Measurements from ENCODE around the gene RIC1.

DNA sequence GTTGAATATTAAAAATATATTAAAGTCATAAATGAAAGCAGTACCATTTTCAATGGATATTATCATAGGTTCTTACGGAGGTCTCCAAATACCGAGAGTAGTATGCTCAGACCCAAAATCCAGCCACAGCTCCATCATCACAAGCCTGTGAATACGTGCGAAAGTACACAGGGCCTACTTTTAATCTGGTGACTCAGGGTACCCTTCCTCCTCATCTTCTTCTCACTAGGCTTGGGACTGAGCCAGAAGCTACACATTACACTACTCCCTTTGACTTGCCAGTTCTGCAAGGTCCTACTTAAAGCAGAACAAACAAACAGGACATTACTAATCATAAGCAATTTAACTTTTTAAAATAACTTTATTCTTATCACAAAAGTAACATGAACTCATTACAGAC, 7.6 kb upstream of the RIC1 start:
- TF ChIP-seq CTCF (IDR thresholded peaks at IDR 0.05; ENCODE audit: insufficient read depth, low read length) (no peak), POLR2AphosphoS5 (IDR thresholded peaks at IDR 0.05; ENCODE audit: low read depth) (no peak)

Data from HL-60 (cell line).